Nephron progenitor cell (in vitro differentiated cells): Measurements from ENCODE around the gene SRP9.
A peak's percentile ranks its signal among the peaks of the same experiment; 100 is the strongest.

Experiments
- DNase-seq: peaks from one replicate; pipeline ENCODE4 v3.0.0; 2021
- H3K27ac Mint-ChIP-seq: 2 replicates; pipeline ENCODE4 v1.8.0; 2021; ENCODE audit warnings: mild to moderate bottlenecking, moderate library complexity, mixed read lengths
- H3K27me3 Mint-ChIP-seq: 2 replicates; pipeline ENCODE4 v1.8.0; 2021; ENCODE audit warnings: mild to moderate bottlenecking, low read depth, mixed read lengths; ENCODE audit not compliant: poor library complexity
- H3K36me3 Mint-ChIP-seq: 2 replicates; pipeline ENCODE4 v1.8.0; 2021; ENCODE audit warnings: low read depth, mixed read lengths
- H3K4me1 Mint-ChIP-seq: 2 replicates; pipeline ENCODE4 v1.8.0; 2021; ENCODE audit warnings: mixed read lengths
- H3K4me3 Mint-ChIP-seq: 2 replicates; pipeline ENCODE4 v1.8.0; 2021; ENCODE audit warnings: mild to moderate bottlenecking, moderate library complexity, mixed read lengths
- H3K9me3 Mint-ChIP-seq: 2 replicates; pipeline ENCODE4 v1.8.0; 2021; ENCODE audit warnings: mild to moderate bottlenecking, moderate library complexity, mixed read lengths
- TF ChIP-seq, protein P1 (sequence below): fragments of 200-600 bp; sonication (generic); IDR thresholded peaks from 2 replicates; pipeline ENCODE4 v1.5.0; 2021; ENCODE audit warnings: antibody characterized with exemption

The SRP9 gene

DNA sequence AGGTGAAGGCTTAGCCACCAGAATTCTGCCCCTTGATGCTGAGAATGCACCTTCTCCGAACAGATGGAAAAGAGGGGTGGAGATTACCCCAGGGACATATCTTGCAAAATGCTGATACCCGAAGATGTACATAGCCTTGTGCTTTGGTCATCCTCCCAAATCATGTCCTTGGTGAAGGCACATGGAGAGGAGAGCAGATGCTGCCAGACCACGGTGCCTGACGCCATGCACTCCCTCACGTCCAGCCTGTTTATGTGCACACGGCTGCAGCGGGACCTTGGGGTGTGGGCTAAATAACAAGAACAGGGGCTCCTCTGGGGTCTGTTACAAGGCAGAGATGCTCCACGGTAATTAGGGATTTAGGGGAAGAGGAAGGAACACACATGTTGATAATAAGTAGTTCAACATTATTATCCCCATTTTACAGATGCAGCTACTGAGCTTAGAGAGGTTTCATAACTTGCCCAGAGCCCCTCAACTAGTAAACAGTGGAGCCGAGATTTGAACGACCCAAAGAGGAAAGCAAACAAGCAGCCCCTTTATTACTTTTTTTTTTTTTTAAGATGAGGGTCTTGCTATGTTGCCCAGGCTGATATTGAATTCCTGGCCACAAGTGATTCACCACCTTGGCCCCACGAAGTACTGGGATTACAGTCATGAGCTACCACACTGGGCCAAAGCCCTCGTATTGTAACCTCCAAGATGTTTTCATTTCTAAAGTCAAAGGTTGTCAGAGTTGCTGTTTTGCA, 45.2 kb downstream of the SRP9 start:
- no peak overlapping the region for H3K4me3 Mint-ChIP-seq
- H3K36me3 Mint-ChIP-seq, result peaks cover 12% of the 10 kb centered on the region
- no peak for DNase-seq
- H3K9me3 Mint-ChIP-seq, result no peaks in the 10 kb centered on the region
- H3K27me3 Mint-ChIP-seq, result peaks cover 3% of the 10 kb centered on the region
- TF ChIP-seq, protein P1, sequence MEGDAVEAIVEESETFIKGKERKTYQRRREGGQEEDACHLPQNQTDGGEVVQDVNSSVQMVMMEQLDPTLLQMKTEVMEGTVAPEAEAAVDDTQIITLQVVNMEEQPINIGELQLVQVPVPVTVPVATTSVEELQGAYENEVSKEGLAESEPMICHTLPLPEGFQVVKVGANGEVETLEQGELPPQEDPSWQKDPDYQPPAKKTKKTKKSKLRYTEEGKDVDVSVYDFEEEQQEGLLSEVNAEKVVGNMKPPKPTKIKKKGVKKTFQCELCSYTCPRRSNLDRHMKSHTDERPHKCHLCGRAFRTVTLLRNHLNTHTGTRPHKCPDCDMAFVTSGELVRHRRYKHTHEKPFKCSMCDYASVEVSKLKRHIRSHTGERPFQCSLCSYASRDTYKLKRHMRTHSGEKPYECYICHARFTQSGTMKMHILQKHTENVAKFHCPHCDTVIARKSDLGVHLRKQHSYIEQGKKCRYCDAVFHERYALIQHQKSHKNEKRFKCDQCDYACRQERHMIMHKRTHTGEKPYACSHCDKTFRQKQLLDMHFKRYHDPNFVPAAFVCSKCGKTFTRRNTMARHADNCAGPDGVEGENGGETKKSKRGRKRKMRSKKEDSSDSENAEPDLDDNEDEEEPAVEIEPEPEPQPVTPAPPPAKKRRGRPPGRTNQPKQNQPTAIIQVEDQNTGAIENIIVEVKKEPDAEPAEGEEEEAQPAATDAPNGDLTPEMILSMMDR, result no peak
- H3K27ac Mint-ChIP-seq, result no peak overlapping the region
- H3K4me1 Mint-ChIP-seq, result peaks cover 78% of the 10 kb centered on the region

DNA sequence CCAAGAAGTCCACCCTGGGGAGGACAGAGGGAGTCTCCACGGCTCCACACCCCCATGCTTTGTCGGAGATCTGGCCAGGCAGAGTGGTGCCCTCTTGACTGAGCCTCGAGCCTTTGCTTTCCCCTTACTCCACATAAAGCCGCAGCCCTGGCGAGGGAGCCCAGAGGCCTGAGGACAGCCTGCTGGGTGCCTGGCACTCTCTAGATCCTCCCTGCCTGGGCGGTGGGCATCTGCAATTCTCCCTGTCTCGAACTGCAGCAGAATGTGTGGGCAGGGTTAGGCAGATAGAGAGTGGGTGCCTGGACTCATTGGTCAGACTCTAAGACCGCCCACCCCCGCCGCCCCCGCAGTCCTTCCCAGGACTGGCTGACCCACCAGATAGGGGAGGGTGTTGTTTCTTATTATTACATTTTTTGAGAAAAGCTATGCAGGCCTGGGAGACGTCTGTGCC, 46.2 kb downstream of the SRP9 start:
- H3K4me3 Mint-ChIP-seq, result no peak overlapping the region
- no peaks in the 10 kb centered on the region for H3K9me3 Mint-ChIP-seq
- TF ChIP-seq, protein P1, result no peak
- H3K4me1 Mint-ChIP-seq, result peaks cover 70% of the 10 kb centered on the region
- peaks cover 12% of the 10 kb centered on the region for H3K36me3 Mint-ChIP-seq
- DNase-seq, result no peak
- peaks cover 3% of the 10 kb centered on the region for H3K27me3 Mint-ChIP-seq
- H3K27ac Mint-ChIP-seq, result peak overlapping the region; percentile 61

DNA sequence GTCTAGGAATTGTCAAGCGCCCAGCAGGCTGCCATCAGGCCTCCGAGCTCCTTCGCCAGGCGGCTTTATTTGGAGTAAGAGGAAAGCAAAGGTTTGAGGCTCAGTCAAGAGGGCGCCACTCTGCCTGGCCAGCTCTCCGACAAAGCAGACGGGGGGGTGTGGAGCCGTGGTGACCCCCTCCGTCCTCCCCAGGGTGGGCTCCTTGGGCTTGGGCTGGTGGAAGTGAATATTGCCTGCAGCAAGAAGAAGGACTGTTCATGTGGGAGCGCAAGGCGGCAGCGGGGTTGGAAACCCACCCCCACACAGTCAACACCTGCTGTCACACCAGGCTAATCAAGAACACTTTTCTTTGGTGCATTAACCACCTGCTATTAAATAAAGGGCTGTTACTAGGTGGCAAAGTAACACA, 46.9 kb downstream of the SRP9 start:
- Mint-ChIP-seq H3K4me1 (peaks cover 66% of the 10 kb centered on the region), H3K36me3 (peaks cover 15% of the 10 kb centered on the region), H3K27ac (peak overlapping the region; percentile 99), H3K4me3 (peak overlapping the region; percentile 4), H3K9me3 (no peaks in the 10 kb centered on the region), H3K27me3 (peaks cover 4% of the 10 kb centered on the region)
- TF ChIP-seq, protein P1, result no peak
- DNase-seq, result no peak

DNA sequence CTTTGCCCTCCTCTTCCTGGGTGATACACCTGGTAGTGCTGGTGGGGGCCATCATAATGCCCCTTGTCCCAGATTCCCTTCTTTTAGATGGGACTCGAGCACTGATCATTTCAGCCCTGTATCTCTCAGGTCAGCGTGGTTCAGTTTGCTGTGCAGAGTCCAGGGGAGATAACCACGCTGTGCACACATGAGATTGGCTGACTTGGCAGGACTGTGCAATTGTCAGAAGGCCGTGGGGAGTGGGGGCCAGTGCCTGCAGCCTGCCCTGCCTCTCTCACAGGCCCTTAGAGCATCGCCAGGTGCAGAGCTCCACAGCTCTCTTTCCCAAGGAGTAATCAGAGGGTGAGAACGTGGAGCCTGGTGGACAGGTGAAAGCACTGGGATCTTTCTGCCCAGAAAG, 47.5 kb downstream of the SRP9 start:
- Mint-ChIP-seq H3K4me3 (no peak overlapping the region), H3K27me3 (peaks cover 4% of the 10 kb centered on the region), H3K27ac (peak overlapping the region; percentile 99), H3K4me1 (peaks cover 60% of the 10 kb centered on the region), H3K36me3 (peaks cover 17% of the 10 kb centered on the region), H3K9me3 (no peaks in the 10 kb centered on the region)
- DNase-seq, result no peak
- TF ChIP-seq, protein P1, result no peak

DNA sequence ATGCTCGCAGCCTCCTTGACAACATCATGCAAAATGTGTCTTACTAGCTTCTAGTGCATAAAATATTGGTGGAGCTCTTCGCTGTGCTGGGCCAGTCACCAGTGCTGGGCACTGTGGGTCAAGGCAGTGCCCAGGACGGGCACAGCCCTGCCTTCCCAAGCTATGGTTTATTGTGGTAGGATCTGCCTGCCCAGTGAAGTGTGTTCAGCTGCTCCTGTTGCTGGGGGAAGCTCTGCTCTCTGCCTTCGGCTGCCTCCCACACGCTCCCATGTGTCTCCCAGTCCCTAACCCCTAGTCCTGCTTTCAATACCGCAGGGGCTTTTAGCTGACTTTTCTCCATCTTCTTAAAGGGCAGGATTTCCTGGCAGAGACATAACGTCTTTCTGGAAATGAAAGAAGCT, 48.0 kb downstream of the SRP9 start:
- Mint-ChIP-seq H3K4me1 (peaks cover 55% of the 10 kb centered on the region), H3K27me3 (peaks cover 4% of the 10 kb centered on the region), H3K9me3 (no peaks in the 10 kb centered on the region), H3K27ac (peak overlapping the region; percentile 99), H3K4me3 (peak overlapping the region; percentile 57), H3K36me3 (peaks cover 17% of the 10 kb centered on the region)
- TF ChIP-seq, protein P1, result no peak
- DNase-seq, result peak; percentile 36

DNA sequence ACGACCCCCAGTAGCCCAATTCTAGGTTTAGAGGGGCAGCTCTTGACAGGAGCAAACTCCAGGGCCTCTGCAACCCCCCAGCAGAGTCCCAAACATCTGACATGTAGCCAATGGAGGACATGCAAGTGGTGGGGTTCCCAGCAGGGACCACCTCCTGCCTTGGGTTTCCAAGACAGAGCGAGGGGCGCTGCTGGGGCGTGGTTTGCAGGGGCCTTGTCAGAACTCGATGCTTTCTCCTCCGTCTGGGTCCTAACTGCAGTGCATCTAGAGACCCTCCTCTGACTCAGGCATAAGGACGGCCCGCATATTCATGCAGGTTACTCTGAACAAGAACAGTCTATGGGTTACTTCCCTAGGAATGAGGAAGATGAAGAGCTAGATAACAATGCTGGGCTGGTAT, 49.5 kb downstream of the SRP9 start:
- Mint-ChIP-seq H3K9me3 (no peaks in the 10 kb centered on the region), H3K4me1 (peaks cover 50% of the 10 kb centered on the region), H3K27ac (no peak overlapping the region), H3K36me3 (peaks cover 28% of the 10 kb centered on the region), H3K4me3 (no peak overlapping the region), H3K27me3 (peaks cover 4% of the 10 kb centered on the region)
- TF ChIP-seq, protein P1, result no peak
- DNase-seq, result no peak
